ENCODE data around the gene DOK4.

Gene DOK4

GRCh38 chr16:57485916-57486857 is at the start of gene DOK4:
Gene DOK4, minus strand, starts transcription at chr16:57486493. Its CDS starts 6,986 bp downstream, at chr16:57479507.
- DNase-seq, result no peak

GRCh38 chr16:57535680-57536305 is 49.5 kb upstream of the DOK4 start:
- DNase-seq, result peak; percentile 43

- no peak for DNase-seq
Observed at GRCh38 chr16:57534881-57535658, 48.8 kb upstream of the DOK4 start.

DNA sequence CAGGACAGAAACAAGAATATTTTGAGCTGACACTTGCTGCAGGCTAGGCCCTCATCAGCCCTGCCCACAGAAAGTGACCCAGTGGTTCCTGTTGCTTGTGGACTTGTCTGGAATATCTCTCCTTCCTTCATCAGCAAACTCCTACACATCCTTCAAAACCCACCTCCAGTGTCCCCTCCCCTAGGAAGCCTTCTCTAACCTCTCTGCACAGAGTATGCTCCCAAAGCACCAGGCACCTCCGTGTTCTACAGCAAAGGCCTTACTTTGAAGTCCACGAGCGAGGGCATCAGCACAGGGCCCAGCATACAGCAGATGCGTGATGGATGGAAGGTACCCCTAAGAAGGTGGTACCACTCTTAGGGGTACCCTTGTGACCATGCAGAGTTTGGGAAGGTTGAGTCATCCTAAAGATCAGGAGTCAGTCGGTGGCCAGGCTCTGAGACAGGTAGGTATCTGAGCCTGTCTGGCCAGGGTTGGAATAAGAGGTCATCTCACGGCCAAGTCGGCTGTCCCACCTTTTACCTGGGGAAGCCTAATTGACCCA is 48.1 kb upstream of the DOK4 start:
- DNase-seq, result no peak

GRCh38 chr16:57533431-57534336 is 47.4 kb upstream of the DOK4 start:
- no peak for DNase-seq

DNA sequence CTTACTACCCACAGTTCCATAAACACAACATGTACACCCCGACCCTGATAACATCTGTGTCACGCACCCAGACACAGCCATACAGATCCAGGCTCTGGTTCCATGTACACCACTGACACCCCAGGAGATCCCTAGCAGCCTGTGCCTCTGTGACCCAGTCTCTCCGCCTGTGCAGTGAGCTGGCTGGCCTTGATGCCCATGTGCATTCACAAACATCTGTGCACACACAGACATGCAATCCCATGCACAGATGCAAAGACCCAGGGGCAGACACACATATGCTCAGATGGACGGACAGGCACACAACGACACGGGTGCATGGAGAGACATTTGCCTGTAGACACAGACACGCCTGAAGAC is 46.0 kb upstream of the DOK4 start:
- no peak for DNase-seq

DNA sequence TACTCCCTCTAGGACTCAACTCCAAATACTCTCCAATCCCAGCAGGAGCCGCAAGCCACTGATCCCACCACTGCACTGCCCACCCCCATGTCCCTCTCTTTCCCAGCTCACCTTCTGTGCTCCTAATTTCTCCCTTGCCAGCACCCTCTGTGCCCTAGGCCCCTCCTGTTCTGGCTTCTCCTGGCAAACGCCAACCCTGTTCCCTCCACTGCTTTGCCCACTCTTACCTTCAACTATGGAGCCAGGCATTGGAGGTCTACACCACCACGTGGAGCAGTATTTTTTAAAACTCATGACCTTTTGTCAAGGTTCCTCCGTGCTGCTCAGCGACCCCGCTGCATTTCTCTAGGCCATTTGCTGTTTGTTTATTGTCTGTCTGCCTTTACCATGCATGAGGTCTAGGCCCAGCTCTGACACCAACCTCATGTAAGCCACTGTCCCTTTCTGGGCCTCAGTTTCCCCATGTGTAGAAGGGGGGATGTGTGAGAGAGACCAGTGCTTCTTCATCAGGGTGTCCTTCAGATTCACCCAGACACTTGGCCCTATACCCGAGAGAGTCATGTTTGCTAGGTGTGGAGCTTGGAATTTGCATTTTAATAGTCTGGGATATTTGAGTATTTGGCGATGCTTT is 45.5 kb upstream of the DOK4 start:
- DNase-seq, result no peak

DNA sequence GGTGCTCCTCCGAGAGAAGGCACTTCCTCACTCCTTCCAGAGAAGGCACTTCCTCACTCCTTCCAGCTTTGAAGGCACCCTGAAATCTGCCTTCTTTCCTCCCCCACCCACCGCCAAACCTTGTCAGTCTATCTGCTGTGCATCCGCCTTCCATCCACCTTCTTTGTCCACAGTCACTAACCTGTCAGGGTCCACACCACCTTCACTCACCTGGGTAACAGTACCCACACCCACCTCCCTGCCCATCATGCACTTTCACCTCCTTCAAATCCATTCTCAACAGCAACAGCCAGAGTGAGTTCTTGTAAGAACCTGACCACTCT is 44.9 kb upstream of the DOK4 start:
- no peak for DNase-seq

- DNase-seq, result no peak
Observed at GRCh38 chr16:57530522-57531252, 44.4 kb upstream of the DOK4 start.

DNA sequence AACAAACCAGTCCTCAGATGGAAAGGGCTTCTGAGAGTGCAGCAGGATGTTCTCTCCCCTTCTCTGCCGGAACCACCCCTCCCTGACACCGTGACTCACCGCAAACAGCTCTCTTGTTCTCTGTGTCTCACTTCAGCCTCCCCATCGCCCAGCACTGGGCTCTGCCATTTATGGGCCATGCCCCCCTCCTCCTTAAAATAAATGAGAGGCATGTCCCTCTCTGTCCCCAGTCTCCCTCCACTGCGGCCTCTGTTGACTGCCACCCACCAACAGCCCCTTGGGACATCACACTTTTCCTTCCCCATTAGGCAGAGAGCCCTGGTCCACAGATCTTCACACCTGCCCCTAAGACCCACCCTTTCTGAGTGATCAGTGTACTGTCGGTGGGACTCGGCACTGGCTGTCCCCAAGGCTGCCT is 43.8 kb upstream of the DOK4 start:
- DNase-seq, result no peak

GRCh38 chr16:57529391-57530103 is 43.3 kb upstream of the DOK4 start:
- no peak for DNase-seq

GRCh38 chr16:57528499-57529390 is 42.5 kb upstream of the DOK4 start:
- no peak for DNase-seq

GRCh38 chr16:57527610-57528360 is 41.5 kb upstream of the DOK4 start:
- DNase-seq, result no peak

DNA sequence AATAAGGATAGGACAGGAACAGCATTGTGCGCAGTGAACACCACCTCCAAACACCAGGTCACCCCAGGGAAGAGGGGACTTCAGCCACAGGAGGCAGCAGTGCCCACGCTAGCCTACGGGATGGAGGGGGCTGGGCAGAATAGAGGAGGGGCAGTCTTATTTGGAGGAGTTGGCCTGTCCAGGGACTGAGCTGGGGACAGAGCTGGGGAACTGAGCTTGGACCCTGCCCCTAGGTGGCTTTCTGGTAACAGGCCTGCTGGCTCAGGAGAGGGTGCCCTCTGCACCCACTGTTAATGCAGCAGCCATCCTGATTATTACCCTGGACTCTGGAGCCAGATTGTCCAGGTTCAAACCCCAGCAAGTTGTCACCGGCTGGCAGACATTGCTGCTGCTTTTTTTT is 40.7 kb upstream of the DOK4 start:
- no peak for DNase-seq

- DNase-seq, result no peak
Observed at GRCh38 chr16:57526498-57526897, 40.2 kb upstream of the DOK4 start.

- no peak for DNase-seq
Observed at GRCh38 chr16:57525761-57526160, 39.5 kb upstream of the DOK4 start.

DNA sequence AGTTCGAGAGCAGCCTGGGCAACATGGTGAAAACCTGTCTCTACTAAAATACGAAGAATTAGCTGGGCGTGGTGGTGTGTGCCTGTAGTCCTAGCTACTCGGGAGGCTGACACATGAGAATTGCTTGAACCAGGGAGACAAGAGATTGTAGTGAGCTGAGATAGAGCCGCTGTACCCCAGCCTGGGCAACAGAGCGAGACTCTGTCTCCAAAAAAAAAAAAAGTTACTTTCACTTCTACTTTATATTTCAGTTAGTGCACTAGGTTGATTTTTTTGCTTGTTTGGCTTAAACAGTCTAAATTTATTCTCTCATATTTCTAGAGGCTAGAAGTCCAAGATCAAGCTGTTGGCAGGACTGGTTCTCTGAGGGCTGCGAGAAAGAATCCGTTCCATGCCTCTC is 36.7 kb upstream of the DOK4 start:
- no peak for DNase-seq

DNA sequence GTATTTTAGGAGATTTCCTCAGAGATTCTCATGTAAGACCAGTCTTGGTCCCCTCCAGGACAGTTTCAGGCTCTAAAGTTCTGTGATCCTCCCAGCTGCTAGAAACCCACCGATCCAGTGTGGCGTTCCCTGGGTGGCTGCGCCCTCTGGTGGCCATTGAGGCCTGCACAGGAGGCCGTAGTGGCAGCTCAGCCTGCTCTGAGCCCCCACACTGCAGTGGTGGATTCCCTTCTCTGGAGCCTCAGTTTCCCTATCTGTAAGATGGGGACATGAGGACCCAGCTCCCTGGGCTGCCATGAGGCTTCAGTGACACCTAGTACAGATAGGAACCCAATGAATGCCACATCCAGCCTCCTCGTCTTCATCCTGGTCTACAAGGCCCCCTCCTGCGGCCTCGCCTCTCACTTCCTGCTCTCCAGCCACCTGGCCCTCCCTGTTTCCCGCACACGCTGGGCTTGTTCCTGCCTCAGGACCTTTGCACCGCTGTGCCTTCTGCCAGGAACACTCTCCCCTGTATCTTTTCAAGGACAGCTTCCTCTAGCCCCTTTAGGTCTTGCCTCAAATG is 33.6 kb upstream of the DOK4 start:
- DNase-seq, result no peak

Measured in NCI-H446 treated with DMSO at 0.1 percent for 48 hours (cell line).